CD4-positive, alpha-beta T cell treated with Interleukin-4 for 1 hour (primary cell): ENCODE data around the gene OR6A2.

Experiments
- DNase-seq, 2 donors: peaks; one replicate each; pipeline ENCODE4 v3.0.0-alpha.2; 2020 to 2022

The OR6A2 gene

GRCh38 chr11:6755303-6755952 is 44.1 kb downstream of the OR6A2 start:
- peak; percentile 31 to 62 for DNase-seq

DNA sequence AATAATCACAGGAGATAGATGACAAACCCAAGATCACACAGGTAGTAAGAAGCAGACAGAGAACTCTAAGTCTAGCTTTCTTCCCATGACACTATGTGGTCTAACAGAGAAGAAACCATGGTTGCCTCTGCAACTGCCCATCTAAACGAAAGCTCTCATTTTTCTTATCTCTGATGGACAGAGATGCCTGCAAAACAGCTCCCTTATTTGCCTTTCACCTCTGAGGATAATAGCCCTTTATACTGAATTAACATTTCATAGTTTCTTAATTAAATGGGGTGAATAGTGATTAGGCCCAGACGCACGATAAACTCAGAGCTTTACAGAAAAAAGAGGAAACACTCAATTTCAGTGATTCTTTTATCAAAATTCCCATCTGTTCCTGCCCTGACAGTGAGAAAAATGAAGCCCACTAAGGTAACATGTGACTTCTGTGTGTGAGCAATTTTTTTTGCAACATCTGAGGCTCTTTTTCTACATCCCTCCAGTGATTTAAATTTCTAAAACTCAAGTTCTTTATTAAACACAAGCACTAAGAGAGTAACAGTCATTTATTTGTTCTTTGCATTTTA is 52.3 kb downstream of the OR6A2 start:
- DNase-seq = no peak

DNA sequence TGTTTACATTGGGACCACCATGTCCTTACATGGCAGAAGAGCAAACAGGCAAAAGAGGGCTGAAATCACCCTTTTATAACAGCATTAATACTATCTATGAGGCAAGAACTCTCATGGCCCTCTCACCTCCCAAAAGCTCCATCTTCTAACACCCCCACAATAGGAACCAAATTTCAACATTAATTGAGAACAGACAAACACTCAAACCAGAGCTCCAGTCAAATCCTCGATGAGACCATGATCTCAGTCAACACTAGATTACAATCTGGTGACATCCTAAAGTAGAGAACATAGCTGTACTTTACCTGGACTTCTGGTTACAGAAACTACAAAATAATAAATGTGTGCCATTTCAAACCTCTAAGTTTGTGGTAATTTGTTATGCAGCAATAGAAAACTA is 52.9 kb downstream of the OR6A2 start:
- DNase-seq = no peak

GRCh38 chr11:6746086-6746618 is 53.3 kb downstream of the OR6A2 start:
- DNase-seq = peak; percentile 41 to 69

- peak in 1 of 2 donors; percentile 49 for DNase-seq
These were observed 53.9 kb downstream of the OR6A2 start for GRCh38 chr11:6745465-6746015.

GRCh38 chr11:6745018-6745417 is 54.5 kb downstream of the OR6A2 start:
- no peak for DNase-seq

DNA sequence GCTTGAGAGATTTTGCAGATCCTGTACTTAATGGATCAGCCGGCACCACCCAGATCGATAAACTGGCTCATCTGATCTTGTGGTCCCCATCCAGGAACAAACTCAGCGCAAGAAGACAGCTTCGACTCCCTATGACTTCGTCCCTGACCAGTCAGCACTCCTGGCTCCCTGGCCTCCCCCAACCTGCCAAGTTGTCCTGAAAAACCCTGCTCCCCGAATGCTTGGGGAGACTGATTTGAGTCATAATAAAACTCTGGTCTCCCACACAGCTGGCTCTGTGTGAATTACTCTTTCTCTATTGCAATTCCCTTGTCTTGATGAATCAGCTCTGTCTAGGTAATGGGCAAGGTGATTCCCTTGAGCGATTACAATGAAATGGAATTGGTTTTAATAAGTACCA is 57.2 kb downstream of the OR6A2 start:
- no peak for DNase-seq
